HepG2 (cell line): ENCODE results near the gene ATG7.

Experiments
- HOXA3 ChIP-seq: sonication (generic); formaldehyde crosslinking; IDR thresholded peaks from 2 replicates; pipeline ENCODE4 v1.5.0; 2020; ENCODE audit warnings: missing genetic modification reagents
- RAD21 ChIP-seq: fragments of 450-650 bp; formaldehyde crosslinking; IDR thresholded peaks from 2 replicates; pipeline ENCODE4 v1.5.0; 2020; ENCODE audit warnings: mild to moderate bottlenecking
- SIN3A ChIP-seq: IDR thresholded peaks from 2 replicates; pipeline ENCODE4 v1.6.1; 2011; ENCODE audit warnings: low read depth, mild to moderate bottlenecking, control low read depth, low read length, borderline replicate concordance
- YY1 ChIP-seq: IDR thresholded peaks from 2 replicates; pipeline ENCODE4 v1.6.1; 2011; ENCODE audit warnings: low read length, low read depth, moderate library complexity, mild to moderate bottlenecking; ENCODE audit not compliant: insufficient read depth, insufficient replicate concordance
- ZHX1 ChIP-seq: sonication (generic); formaldehyde crosslinking; IDR thresholded peaks from 2 replicates; pipeline ENCODE4 v1.8.1; 2022; ENCODE audit warnings: low read depth, mild to moderate bottlenecking, missing genetic modification reagents
- ZNF501 ChIP-seq: sonication (generic); formaldehyde crosslinking; IDR thresholded peaks from 2 replicates; pipeline ENCODE4 v1.5.1; 2020; ENCODE audit warnings: mild to moderate bottlenecking, moderate library complexity, missing genetic modification reagents
- TF ChIP-seq, protein P1 (sequence below): IDR thresholded peaks from 2 replicates; pipeline ENCODE4 v1.6.1; 2016; ENCODE audit warnings: control low read depth

DNA sequence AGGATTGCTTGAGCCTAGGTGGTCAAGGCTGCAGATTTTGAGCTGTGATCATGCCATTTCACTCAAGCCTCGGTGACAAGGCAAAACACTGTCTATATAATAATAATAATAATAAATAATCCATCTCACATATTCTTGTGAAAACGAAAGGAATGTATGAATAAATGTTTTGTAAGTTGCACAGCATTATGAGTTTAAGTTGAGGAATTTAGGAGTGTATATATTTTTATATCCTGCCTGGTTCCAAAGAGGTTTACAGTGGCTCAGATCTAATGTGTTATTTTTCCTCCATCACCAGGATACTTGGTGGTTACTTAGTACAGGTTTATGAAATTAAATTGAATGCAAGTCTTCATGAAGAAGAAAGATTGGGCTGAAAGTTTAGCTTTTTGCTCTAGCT, 77.2 kb downstream of the ATG7 start:
- TF ChIP-seq SIN3A (no peak), HOXA3 (CRISPR knock-in tag) (no peak), YY1 (no peak), RAD21 (CRISPR knock-in tag) (no peak), ZNF501 (no peak), ZHX1 (CRISPR knock-in tag) (no peak)
- TF ChIP-seq, protein P1, sequence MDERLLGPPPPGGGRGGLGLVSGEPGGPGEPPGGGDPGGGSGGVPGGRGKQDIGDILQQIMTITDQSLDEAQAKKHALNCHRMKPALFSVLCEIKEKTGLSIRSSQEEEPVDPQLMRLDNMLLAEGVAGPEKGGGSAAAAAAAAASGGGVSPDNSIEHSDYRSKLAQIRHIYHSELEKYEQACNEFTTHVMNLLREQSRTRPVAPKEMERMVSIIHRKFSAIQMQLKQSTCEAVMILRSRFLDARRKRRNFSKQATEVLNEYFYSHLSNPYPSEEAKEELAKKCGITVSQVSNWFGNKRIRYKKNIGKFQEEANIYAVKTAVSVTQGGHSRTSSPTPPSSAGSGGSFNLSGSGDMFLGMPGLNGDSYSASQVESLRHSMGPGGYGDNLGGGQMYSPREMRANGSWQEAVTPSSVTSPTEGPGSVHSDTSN: no peak
